Thyroid gland (tissue), 4 donors: ENCODE measurements around the gene NRARP.

Experiments used
- POLR2A ChIP-seq, 2 donors: fragments of 450-650 bp; IDR thresholded peaks; one replicate each; pipeline ENCODE4 v1.6.1; 2017; ENCODE audit warnings: antibody characterized with exemption in 2 of 2, mild to moderate bottlenecking in 2 of 2, moderate library complexity in 1 of 2
- TF ChIP-seq, protein P1 (sequence below), 6 experiments: fragments of 200-600 bp in 3 of 6; fragments of 450-650 bp in 3 of 6; sonication (generic) in 3 of 6; IDR thresholded peaks; one replicate each; pipeline ENCODE4 v1.5.1; 2016 to 2019; ENCODE audit warnings: antibody characterized with exemption in 6 of 6, mild to moderate bottlenecking in 2 of 6, inconsistent platforms in 1 of 6, moderate library complexity in 1 of 6

DNA sequence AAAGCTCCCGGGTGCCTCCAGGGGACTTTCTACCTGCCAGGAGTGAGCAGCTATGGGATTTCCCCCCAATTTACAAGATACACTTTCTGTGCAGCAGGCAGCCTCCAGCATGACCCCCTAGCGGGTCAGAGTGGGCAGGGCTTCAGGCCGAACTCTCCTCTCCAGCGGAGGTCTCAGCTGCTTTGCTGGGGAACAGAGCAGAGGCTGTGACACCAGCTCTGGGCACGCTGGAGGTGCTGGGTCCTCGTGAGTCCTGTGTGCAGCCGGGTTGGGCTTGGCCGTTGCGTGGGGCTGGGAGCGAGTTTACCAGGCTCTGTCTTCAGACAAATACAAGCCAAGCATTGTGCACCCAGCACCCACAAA, 2.9 kb downstream of the NRARP start:
- TF ChIP-seq, protein P1, sequence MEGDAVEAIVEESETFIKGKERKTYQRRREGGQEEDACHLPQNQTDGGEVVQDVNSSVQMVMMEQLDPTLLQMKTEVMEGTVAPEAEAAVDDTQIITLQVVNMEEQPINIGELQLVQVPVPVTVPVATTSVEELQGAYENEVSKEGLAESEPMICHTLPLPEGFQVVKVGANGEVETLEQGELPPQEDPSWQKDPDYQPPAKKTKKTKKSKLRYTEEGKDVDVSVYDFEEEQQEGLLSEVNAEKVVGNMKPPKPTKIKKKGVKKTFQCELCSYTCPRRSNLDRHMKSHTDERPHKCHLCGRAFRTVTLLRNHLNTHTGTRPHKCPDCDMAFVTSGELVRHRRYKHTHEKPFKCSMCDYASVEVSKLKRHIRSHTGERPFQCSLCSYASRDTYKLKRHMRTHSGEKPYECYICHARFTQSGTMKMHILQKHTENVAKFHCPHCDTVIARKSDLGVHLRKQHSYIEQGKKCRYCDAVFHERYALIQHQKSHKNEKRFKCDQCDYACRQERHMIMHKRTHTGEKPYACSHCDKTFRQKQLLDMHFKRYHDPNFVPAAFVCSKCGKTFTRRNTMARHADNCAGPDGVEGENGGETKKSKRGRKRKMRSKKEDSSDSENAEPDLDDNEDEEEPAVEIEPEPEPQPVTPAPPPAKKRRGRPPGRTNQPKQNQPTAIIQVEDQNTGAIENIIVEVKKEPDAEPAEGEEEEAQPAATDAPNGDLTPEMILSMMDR (IDR thresholded peaks at IDR 0.05) = no peak
- no peak for TF ChIP-seq POLR2A (IDR thresholded peaks at IDR 0.05)
